Measurements from ENCODE around the gene PSMD8. TPM values are rescaled to one million over a fixed set of nuclear protein-coding genes. Genes with fewer than 3 reads are reported as not detected.
"Not testable (repeated sequence)": the region's sequence is repeated elsewhere in the genome, so short reads cannot be mapped to it uniquely, and the experiment has no call there.

PSMD8 gene
- total RNA-seq, 1 donor, result 254 TPM

DNA sequence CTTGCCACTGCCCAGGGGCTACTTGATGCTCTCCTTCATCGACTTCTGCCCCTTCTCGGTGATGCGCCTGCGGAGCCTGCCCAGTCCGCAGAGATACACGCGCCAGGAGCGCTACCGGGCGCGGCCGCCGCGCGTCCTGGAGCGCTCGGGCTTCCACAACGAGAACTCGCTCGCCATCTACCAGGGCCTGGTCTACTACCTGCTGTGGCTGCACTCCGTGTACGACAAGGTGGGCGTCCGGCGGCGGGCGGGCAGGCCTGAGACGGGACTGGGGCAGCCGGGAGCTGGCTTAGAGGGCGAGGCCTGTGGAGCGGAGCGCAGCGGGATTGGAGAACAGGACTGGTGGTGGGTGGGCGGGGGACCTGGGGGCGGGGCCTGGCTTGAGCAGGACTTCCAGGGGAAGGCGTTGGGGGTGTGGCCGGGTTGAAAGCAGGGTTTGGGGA lies 12.7 kb upstream of the PSMD8 start:
- DNase-seq (ENCODE audit: low read depth in 2 of 3, low spot score in 2 of 3), result peak in 2 of 3 donors; percentile 90 to 93

DNA sequence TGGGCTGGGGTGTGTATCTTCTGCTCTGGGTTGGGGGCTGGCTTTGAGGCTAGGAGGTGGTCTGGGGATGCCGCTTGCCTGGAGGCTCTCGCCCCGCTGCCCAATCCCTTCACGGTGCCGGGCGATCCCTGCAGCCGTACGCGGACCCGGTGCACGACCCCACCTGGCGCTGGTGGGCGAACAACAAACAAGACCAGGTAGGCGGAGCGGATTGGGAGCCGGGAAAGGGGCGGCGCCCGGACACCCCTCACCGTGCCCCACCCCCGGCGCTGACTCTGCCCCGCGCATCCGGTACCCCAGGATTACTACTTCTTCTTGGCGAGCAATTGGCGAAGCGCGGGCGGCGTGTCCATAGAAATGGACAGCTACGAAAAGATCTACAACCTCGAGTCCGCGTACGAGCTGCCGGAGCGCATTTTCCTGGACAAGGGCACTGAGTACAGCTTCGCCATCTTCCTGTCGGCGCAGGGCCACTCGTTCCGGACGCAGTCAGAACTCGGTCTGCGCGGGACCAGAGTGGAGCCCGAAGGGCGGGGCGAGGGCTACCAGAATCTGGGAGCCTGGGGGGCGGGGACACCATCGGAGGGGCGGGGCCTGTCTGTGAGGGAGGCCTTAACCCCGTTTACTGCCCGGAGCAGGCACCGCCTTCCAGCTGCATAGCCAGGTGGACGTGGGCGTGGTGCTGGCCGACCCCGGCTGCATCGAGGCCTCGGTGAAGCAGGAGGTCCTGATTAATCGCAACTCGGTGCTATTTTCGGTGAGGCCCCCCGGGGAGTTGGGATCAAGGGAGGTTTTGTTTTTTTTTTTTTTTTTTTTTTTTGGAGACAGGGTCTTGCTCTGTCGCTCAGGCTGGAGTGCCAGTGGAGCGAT lies 12.1 kb upstream of the PSMD8 start:
- DNase-seq (ENCODE audit: low read depth in 2 of 3, low spot score in 2 of 3), result peak in 2 of 3 donors; percentile 85 to 89

DNA sequence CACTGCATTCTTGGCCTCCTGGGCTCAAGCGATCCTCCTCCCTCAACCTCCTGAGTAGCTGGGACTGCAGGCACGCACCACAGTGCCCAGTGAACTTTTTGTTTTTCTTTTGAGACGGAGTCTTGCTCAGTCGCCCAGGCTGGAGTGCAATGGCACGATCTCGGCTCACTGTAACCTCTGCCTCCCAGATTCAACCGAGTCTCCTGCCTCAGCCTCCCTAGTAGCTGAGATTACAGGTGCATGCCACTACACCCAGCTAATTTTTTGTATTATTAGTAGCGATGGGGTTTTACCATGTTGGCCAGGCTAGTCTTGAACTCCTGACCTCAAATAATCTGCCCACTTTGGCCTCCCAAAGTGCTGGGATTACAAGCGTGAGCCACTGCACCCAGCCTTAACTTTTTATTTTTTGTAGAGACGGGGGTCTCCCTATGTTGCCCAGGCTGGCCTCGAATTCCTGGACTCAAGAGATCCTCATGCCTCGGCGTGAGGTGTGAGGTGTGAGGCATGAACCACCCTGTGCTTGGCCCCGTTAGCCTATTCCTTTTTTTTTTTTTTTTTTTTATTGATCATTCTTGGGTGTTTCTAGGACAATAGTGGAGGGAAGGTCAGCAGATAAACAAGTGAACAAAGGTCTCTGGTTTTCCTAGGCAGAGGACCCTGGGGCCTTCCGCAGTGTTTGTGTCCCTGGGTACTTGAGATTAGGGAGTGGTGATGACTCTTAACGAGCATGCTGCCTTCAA lies 11.3 kb upstream of the PSMD8 start:
- not testable (repeated sequence) for DNase-seq (ENCODE audit: low read depth in 2 of 3, low spot score in 2 of 3)

DNA sequence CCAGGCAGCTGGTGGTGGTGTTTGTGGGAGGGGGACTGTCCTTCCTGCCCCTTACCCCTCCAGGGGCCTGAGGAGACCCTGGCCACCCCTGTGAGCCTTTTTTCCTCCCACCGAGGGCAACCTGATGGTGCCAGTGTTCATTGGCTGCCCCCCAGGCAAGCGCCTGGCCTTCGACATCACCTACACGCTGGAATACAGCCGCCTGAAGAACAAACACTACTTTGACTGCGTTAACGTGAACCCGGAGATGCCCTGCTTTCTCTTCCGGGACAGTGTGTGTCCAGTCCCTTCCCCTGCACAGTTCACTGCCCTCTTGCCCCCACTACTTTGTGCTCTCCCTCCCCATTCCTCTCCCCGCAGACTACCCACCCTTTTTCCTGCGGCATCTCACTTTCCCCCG lies 7.3 kb upstream of the PSMD8 start:
- no peak for DNase-seq (ENCODE audit: low read depth in 2 of 3, low spot score in 2 of 3)

DNA sequence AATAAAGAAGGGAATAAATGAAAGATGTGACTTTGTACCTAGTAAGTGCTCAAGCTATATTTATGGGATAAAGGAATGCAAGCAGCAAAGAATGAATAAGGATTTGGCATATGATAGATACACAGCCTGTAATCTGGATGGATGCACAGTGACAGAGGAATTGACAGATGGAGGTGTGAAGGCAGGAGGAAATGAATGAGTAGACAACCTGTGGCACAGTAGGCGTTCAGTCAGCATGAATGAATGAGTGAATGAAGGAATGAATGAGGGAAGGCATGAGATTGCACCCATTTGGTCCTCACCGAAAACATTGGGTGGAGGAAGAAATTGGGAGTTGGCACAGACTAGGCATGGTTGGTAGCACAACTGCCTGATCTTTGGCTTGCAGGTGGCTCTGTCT lies 4.8 kb upstream of the PSMD8 start:
- DNase-seq (ENCODE audit: low read depth in 2 of 3, low spot score in 2 of 3), result no peak

DNA sequence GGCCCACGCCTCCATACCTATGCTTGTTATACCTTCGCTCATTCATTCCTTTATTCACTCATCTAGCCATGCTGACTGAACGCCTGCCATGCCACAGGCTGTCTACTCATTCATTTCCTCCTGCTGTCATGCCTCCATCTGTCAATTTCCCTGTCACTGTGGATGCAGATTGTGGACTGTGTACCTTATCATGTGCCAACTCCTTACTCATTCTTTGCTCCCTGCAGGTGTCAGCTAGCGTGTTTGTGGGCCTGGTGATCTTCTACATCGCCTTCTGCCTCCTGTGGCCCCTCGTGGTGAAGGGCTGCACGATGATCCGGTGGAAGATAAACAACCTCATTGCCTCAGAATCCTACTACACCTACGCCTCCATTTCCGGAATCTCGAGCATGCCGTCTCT lies 4.1 kb upstream of the PSMD8 start:
- DNase-seq (ENCODE audit: low read depth in 2 of 3, low spot score in 2 of 3), result no peak

DNA sequence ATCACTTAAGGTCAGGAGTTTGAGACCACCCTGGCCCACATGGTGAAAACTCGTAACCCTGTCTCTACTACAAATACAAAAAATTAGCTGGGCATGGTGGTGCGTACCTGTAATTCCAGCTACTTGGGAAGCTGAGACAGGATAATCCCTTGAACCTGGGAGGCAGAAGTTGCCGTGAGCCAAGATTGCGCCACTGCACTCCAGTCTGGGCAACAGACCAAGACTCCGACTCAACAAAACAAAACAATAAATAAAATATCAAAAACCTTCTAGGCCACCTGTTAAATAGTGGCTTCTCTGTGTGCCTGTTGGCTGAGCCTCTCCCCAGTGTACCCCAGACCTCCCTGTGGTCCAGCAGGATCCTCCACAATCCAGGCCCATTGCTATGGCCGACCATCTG lies 3.3 kb upstream of the PSMD8 start:
- no peak for DNase-seq (ENCODE audit: low read depth in 2 of 3, low spot score in 2 of 3)

DNA sequence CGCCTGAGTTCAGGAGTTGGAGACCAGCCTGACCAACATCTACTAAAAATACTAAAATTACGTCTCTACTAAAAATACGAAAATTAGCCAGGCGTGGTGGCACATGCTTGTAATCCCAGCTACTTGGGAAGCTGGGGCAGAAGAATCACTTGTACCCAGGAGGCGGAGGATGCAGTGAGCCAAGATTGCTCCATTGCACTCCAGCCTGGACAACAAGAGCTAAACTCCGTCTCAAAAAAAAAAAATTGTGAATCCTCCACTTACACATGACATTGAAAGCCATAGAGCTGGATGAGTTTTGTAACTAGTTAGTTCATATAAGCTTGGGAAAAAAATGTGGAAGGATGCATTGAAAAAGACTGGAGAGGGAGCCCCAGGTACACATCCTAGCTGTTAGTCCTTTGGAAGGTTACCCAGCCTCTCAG lies 452 bp upstream of the PSMD8 start:
- DNase-seq (ENCODE audit: low read depth in 2 of 3, low spot score in 2 of 3), result no peak

DNA sequence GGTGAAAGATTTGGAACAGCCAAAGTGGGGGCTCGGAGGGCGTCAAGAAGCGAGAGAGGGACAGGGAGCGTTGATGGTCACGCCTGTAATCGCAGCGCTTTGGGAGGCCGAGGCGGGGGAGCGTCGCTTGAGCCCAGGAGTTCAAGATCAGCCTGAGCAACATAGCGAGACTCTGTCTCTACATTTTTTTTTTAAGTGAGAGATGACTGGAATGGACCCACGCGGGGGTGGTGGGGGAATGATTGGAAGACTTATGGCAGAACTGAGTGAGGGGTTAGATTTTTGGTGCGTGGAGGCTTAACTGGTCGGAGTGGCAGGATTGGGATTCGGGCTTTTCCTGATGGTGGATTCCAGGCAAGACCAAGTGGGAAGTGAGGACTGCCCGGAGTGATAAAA lies 725 bp downstream of the PSMD8 start:
- DNase-seq (ENCODE audit: low read depth in 2 of 3, low spot score in 2 of 3), result no peak

DNA sequence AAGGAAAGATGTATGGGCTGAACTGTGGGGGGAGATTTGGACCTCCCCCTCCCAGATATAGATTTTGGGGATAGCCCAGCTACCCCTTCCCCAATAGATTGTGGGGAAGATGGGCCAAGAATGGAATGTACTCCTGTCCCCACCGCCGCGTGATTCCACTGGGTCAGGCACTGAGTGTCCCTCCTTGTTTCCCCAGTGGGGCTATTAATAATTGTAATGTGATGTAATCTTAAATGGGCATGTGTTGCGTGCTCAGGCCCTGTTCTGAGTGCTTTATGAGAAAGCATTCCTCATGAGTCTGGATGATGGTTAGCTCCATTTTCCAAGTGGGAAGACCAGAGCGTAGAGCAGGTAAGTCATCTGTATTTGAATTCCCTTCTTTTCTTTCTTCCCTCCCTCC lies 1.4 kb downstream of the PSMD8 start:
- DNase-seq (ENCODE audit: low read depth in 2 of 3, low spot score in 2 of 3), result no peak

DNA sequence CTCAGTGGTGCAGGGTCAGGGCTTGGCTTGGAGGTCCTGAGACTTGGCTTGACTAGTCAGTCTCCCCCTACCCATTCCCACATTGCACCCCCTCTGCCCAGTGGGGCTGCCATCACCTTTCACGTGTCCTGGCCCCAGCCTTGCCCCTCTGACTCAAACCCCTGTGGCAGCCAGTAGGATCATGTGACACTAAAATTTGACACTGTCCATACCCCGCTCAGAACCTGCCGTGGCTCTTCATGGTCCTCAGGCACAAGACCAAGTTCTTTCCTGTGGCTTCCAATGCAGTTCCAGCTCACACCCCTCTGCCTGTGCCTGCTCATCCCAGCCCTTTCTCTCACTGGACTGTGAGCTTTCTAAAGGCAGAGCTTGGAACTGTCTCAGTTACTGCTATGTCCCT lies 2.2 kb downstream of the PSMD8 start:
- no peak for DNase-seq (ENCODE audit: low read depth in 2 of 3, low spot score in 2 of 3)

DNA sequence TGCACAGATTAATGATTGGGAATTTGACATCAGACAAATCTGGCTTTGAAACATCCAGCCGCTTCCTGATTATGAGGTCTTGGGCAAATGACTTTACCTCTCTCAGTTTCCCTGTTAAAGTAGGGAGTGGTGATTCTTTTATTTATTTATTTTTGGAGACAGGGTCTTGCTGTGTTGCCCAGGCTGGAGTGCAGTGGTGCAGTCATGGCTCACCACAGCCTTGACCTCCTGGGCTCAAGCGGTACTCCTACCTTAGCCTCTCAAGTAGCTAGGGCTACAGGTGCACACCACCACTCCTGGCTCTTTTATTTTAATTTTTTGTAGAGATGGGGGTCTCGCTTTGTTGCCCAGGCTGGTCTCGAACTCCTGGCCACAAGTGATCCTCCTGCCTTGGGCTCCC lies 2.7 kb downstream of the PSMD8 start:
- no peak for DNase-seq (ENCODE audit: low read depth in 2 of 3, low spot score in 2 of 3)

DNA sequence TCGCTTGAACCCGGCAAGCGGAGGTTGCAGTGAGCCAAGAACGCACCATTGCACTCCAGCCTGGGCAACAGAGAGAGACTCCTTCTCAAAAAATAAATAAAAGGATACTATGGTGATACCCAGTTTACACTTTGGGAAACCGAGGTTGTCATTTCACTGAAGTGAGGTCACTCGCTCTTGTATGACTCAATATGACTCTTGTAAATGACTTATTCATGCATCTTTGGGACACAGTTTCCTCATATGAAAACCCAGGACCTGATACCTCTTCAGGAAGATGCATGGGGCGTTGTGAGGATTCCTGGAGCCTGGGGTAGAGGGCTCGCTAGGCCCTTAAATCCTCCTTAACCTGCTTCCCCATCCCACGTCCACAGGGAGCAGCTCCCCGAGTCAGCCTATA lies 4.5 kb downstream of the PSMD8 start:
- DNase-seq (ENCODE audit: low read depth in 2 of 3, low spot score in 2 of 3), result no peak

DNA sequence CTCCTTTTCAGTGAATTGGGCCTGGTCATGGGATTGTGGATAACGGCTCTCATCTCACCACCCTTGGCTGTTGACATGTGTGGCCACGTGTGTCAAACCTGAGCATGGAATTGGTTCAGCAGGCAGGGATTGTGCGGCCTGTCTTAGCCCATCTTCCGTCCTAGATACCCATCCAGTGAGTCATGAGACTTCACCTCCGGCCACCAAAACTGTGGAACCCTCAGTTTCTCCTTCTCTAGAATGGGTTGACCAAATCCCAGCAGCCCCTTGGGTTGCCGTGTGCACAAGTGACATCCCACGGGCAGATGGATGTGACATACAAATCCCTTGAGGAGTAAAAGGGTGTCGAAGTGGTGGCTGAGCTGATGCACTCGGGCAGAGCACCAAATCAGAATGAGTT lies 6.8 kb downstream of the PSMD8 start:
- no peak for DNase-seq (ENCODE audit: low read depth in 2 of 3, low spot score in 2 of 3)

DNA sequence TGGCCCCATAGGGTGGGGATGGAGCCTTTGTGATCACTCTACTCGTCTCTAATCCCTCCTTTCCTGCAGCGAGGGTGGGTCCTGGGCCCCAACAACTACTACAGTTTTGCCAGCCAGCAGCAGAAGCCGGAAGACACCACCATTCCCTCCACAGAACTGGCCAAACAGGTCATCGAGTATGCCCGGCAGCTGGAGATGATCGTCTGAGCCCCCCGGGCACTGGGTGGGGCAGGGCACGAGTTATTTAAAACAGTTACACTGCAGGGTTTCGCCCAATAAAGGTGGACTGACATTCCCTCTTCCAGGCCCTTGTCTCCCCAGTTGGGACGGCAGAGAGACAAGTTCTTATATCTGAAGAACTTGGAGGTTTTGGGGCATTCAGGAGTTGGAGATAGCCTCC lies 8.8 kb downstream of the PSMD8 start:
- DNase-seq (ENCODE audit: low read depth in 2 of 3, low spot score in 2 of 3), result no peak

DNA sequence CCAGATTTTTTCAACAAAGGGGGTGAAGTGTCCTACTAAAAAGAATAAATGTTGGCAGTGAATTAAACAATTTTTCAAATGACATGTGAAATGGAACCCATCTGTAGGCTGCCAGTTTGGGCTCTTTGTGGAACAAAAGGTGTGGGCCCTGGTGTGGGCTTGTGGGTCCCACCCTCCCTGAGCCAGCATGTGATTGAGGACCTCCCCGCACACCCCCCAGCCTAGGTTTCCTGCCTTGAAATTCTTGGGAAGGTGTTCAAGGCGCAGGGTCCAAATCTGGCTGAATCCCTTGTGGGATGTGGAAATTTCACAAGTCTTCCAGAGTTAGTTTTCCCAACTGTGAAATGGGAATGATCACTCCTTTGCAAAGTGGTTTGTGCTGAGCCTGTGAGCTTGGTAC lies 9.4 kb downstream of the PSMD8 start:
- no peak for DNase-seq (ENCODE audit: low read depth in 2 of 3, low spot score in 2 of 3)

DNA sequence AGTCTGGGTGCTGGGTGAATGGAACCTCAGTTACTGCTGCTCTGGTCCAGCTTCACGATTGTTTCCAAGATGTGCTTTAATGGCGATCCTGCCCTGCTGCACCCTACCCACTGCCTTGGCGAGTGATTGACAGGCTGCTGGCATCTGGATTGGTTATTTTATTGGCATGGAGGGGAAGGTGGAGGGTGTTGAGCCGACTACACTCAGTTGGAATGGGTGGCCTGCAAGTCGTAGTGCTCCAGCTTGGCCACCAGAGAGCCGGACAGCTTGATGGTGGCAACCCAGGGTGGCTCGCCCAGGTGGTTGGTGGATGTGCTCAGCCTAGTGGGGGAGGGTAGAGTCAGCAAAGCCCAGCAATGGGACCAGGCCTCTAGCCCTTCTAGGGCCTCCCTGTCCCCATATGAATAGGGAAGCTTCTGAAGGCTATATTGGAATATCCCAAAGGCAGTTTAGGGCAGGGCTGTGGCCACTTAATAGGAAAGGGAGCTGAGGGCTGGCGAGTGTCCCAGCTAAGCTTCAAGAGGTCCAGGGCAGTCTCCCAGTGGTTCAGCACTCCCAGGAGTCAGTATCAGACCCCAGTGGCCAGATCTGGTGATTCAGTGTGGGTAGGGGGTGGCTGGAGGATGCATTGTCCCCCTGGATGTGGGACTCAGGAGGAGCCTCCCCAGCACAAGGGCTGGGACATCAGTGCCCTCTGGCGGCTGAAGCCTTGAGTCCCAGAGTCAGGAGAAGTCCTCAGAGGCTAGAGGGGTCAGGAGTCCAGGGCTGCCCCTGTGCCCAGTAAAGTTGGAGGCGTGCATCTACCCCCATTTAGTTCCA lies 10.0 kb downstream of the PSMD8 start:
- DNase-seq (ENCODE audit: low read depth in 2 of 3, low spot score in 2 of 3), result no peak

DNA sequence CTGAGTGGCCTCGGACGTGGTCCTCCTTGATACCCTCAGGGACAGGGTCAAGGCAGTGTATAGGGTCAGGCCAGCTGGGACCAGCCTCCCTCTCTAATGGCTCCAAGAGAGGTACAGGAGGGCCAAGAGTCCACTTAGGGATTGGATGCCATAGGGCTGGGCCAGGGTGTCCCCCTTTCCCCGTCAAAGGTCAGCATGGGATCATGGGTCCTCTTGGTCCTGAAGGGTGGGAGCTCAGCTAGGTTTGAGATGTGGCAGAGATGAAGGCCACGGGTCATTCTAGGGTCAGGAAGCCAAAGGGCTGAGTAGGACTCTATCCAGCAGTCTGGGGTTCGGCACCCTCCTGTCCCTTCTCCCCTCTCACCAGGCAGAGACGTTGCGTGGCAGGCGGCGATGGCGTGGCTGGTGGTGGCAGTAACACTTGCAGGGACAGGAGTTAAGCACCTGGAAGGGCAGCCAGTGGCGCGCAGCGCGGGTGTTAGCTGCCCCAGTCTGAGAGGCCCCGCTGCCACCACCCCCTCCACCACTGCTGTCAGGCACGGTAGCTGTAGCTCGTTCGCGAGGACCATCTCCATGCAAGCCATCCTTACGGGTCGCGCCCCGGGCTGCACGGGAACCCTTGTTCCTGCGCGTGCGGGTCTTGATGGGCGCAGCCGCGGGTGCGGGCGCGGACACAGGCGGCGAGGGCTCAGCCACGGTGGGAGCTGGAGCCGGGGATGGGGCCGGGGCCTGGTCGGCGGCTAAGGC lies 10.9 kb downstream of the PSMD8 start:
- DNase-seq (ENCODE audit: low read depth in 2 of 3, low spot score in 2 of 3), result no peak

DNA sequence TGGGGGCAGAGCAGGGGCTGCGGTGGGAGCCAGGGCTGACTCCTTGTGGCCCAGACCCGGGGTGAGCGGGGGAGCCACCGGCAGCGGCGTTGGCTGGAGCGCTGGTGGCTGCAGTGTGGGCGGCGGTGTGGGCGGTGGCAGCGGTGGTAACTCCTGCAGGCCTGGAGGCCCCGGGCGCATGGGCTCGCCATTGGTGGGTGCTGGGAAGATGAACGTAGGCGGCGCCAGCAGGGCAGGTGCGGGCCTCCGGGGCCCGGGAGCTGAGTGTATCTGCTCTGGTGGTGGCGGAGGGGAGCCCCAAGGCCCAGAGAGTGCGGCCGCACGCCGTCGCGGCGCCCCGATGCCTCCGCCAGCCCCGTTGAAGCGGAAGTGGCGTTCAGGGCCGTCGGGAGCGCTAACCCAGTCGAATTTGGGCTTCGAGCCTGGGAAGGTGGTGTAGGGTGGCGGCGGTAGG lies 11.5 kb downstream of the PSMD8 start:
- peak in 1 of 3 donors; percentile 27 for DNase-seq (ENCODE audit: low read depth in 2 of 3, low spot score in 2 of 3)

DNA sequence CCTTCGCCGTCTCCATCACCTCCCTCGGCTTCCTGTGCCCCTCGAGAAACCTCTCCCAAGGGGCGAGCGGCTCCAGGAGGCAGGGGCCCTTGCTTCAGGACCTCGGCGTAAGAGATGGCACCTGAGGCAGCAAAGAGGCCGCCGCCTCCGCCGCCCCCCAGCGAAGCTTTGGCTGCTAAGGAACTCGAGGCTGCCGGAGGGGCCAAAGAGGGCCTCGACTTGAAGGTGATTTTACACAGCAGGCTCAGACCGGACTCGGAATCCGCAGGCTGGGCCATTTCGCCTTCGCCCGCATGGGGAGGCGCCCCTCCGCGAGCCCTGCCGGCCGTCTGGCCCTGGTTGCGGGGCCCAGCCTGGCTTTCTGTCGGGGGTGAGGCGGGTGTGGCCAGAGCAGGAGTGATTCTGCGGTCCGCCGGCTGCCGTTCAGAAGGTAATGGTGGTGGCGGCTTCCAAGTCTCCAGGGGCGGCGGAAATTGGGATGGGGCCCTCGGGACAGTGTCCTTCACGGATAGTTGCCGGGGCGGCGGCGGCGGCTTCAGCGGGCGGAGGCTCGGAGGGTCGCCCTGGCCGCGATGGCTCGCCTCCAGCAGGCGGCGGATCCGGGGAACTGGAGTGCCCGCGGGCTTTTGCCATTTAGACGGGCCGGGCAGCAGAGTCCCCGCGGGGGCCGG lies 12.1 kb downstream of the PSMD8 start:
- no peak for DNase-seq (ENCODE audit: low read depth in 2 of 3, low spot score in 2 of 3)

All from hematopoietic multipotent progenitor cell (in vitro differentiated cells).